A549 (cell line): Measurements from ENCODE around the gene RNF14. TPM values are rescaled to one million over a fixed set of nuclear protein-coding genes. Genes with fewer than 3 reads are reported as not detected.

ENCODE experiments used
- ATAC-seq, 2 experiments: fragments of 200-7000 bp in 1 of 2; fragments of >200 bp in 1 of 2; cut with Nextera tagmentation in 1 of 2; cut with Tn5 transposase in 1 of 2; 3 replicates each; pipeline versions ENCODE4 v1.8.0 to v1.9.1; 2018 to 2020; ENCODE audit warnings: mild to moderate bottlenecking in 1 of 2, moderate library complexity in 1 of 2
- CTCF ChIA-PET: fragments of 300-600 bp; sonication (Branson Sonifier 250); formaldehyde crosslinking; extraction: SDS; loops from one replicate; lab custom pipeline; 2021; ENCODE audit warnings: antibody characterized with exemption, inconsistent platforms; lab: Yijun Ruan, JAX
- POLR2A ChIA-PET: fragments of 350-600 bp; formaldehyde crosslinking; extraction: SDS; loops from one replicate; lab custom pipeline; 2021; ENCODE audit warnings: antibody characterized with exemption, inconsistent platforms; lab: Yijun Ruan, JAX
- DNase-seq, 2 experiments: peaks; one replicate each; pipeline versions ENCODE4 v3.0.0 to v3.0.0-alpha.2; 2011 to 2016; ENCODE audit warnings: low read depth in 1 of 2, low spot score in 1 of 2
- FAIRE-seq: peaks from 2 replicates; lab custom pipeline; 2011; peaks lifted over from hg19 to GRCh38; lab: Jason Lieb, UNC
- H3K27ac ChIP-seq, 2 experiments: fragments of >200 bp; sonication (Bioruptor Twin); formaldehyde crosslinking; 3 replicates each; pipeline ENCODE4 v1.5.1; 2016 to 2017
- H3K4me1 ChIP-seq: fragments of >200 bp; sonication (Bioruptor Twin); formaldehyde crosslinking; 3 replicates; pipeline ENCODE4 v1.6.1; 2016
- H3K4me2 ChIP-seq: fragments of >200 bp; sonication (Bioruptor Twin); formaldehyde crosslinking; 3 replicates; pipeline ENCODE4 v1.6.1; 2016
- H3K4me3 ChIP-seq: fragments of >200 bp; sonication (Bioruptor Twin); formaldehyde crosslinking; 3 replicates; pipeline ENCODE4 v1.5.1; 2016
- H3K9me3 ChIP-seq: fragments of >200 bp; sonication (Bioruptor Twin); formaldehyde crosslinking; 3 replicates; pipeline ENCODE4 v1.6.1; 2016
- BHLHE40 ChIP-seq: IDR thresholded peaks from 2 replicates; pipeline ENCODE4 v1.6.1; 2012; ENCODE audit warnings: low read depth, low read length, inconsistent platforms
- E2F6 ChIP-seq: IDR thresholded peaks from 2 replicates; pipeline ENCODE4 v1.6.1; 2012; ENCODE audit warnings: low read depth, borderline replicate concordance
- EHF ChIP-seq: fragments of 250-450 bp; sonication (Bioruptor Pico); IDR thresholded peaks from 2 replicates; pipeline ENCODE4 v1.5.0; 2020; ENCODE audit warnings: mild to moderate bottlenecking
- ELK1 ChIP-seq: fragments of 150-350 bp; IDR thresholded peaks from 2 replicates; pipeline ENCODE4 v1.6.1; 2014; ENCODE audit warnings: low read depth, mild to moderate bottlenecking, low read length
- FOSL2 ChIP-seq, 2 experiments: fragments of 450-650 bp in 1 of 2; fragments of >200 bp in 1 of 2; sonication (Bioruptor Twin) in 1 of 2; formaldehyde crosslinking; IDR thresholded peaks; 2 replicates each; pipeline versions ENCODE4 v1.5.0 to v1.6.1; 2016 to 2020; ENCODE audit warnings: mild to moderate bottlenecking in 1 of 2, moderate library complexity in 1 of 2
- FOXS1 ChIP-seq: fragments of 250-450 bp; sonication (Bioruptor Pico); IDR thresholded peaks from 2 replicates; pipeline ENCODE4 v1.5.0; 2020; ENCODE audit warnings: mild to moderate bottlenecking, moderate library complexity
- HDAC2 ChIP-seq: fragments of 200-600 bp; sonication (generic); IDR thresholded peaks from 2 replicates; pipeline ENCODE4 v1.6.1; 2016
- HES2 ChIP-seq: fragments of >200 bp; sonication (Bioruptor Twin); formaldehyde crosslinking; IDR thresholded peaks from 2 replicates; pipeline ENCODE4 v1.6.1; 2016
- HEYL ChIP-seq: fragments of 250-450 bp; sonication (Bioruptor Pico); IDR thresholded peaks from 2 replicates; pipeline ENCODE4 v1.8.0; 2021; ENCODE audit warnings: mild to moderate bottlenecking, moderate library complexity
- HMGXB4 ChIP-seq: fragments of 250-450 bp; sonication (Bioruptor Pico); IDR thresholded peaks from 2 replicates; pipeline ENCODE4 v1.5.0; 2021; ENCODE audit warnings: mild to moderate bottlenecking, moderate library complexity, borderline replicate concordance
- HOXA7 ChIP-seq: fragments of 250-450 bp; sonication (Bioruptor Pico); IDR thresholded peaks from 2 replicates; pipeline ENCODE4 v1.5.0; 2020; ENCODE audit warnings: mild to moderate bottlenecking, moderate library complexity
- HOXB13 ChIP-seq: fragments of 250-450 bp; sonication (Bioruptor Pico); IDR thresholded peaks from 2 replicates; pipeline ENCODE4 v1.5.0; 2020; ENCODE audit warnings: low read depth, mild to moderate bottlenecking, moderate library complexity
- SMC3 ChIP-seq: fragments of >200 bp; sonication (Bioruptor Twin); formaldehyde crosslinking; IDR thresholded peaks from 3 replicates; pipeline ENCODE4 v1.6.1; 2018; ENCODE audit warnings: inconsistent platforms
- TFCP2L1 ChIP-seq: fragments of 250-450 bp; sonication (Bioruptor Pico); IDR thresholded peaks from 2 replicates; pipeline ENCODE4 v1.5.0; 2021; ENCODE audit warnings: mild to moderate bottlenecking
- USF2 ChIP-seq: fragments of 450-650 bp; IDR thresholded peaks from 2 replicates; pipeline ENCODE4 v1.6.1; 2014; ENCODE audit warnings: antibody characterized with exemption
- WGBS: methylation state at CpG from one replicate; pipeline ENCODE4 v1.1.6; 2017; ENCODE audit errors: missing lambda C conversion rate; 5-methylcytosine and 5-hydroxymethylcytosine counted together
- polyA plus RNA-seq, 4 experiments: library from polyadenylated mRNA; depleted of rRNA in 3 of 4; stranded (reverse); fragments of >200 nt; fragmentation: RNase III in 1 of 4; extraction: RNeasy Plus Mini Kit Qiagen cat#74134 plus additional on column Dnase treatment in 1 of 4; gene quantifications; 2 replicates in 3 of 4; 3 replicates in 1 of 4; pipeline ENCODE4 v1.2.3, GENCODE V29; 2011 to 2017

The RNF14 gene
- polyA plus RNA-seq, 2 of the 4 experiments (the other 2 are of a cell fraction), result 43.2 to 47.4 TPM

- ChIA-PET POLR2A (interaction anchor here (0.6 to 2.3 kb wide), 13 partner anchors 9 to 1323 kb away, joined by 3 to 19 read pairs (median 5); partner anchors contain the start of genes DELE1, GNPDA1, IK and NDUFA2), CTCF (interaction anchor here (0.8 to 17.2 kb wide), 30 partner anchors 8 to 305 kb away, joined by 3 to 325 read pairs (median 5); partner anchors contain the start of genes GNPDA1 and PCDH12)
- FAIRE-seq (no peak), ATAC-seq (peak; percentile 21 to 33; a peak in 3 of 6 replicates), DNase-seq (peak; percentile 53 to 55)
- no peaks in the 10 kb centered on the region for H3K9me3 ChIP-seq
- peak overlapping the region; percentile 85 for H3K4me3 ChIP-seq
- H3K4me1 ChIP-seq, result peaks cover 25% of the 10 kb centered on the region
- peak overlapping the region; percentile 94 for H3K4me2 ChIP-seq
- WGBS, result 28% methylated on average over 2 of the region's 2 CpGs
- H3K27ac ChIP-seq, result peak overlapping the region; percentile 94 to 96
- no peak for TF ChIP-seq E2F6
- TF ChIP-seq TFCP2L1, result no peak
- TF ChIP-seq EHF (CRISPR knock-in tag), result no peak
- TF ChIP-seq HOXA7 (CRISPR knock-in tag), result 0 out of 2 replicates have a peak, but pooled peaks have one; percentile 64
- TF ChIP-seq SMC3, result no peak
- TF ChIP-seq FOXS1 (CRISPR knock-in tag), result no peak
- no peak for TF ChIP-seq HMGXB4 (CRISPR knock-in tag)
- TF ChIP-seq BHLHE40, result no peak
Observed at GRCh38 chr5:141969783-141970771, 1.2 kb downstream of the RNF14 start.

- TF ChIP-seq HEYL (CRISPR knock-in tag) (no peak), HES2 (no peak), HDAC2 (no peak), HOXB13 (CRISPR knock-in tag) (no peak), ELK1 (no peak), FOSL2 (IDR thresholded peaks at IDR 0.05) (no peak), FOSL2 (CRISPR knock-in tag; IDR thresholded peaks at IDR 0.05) (no peak)
- no peak overlapping the region for H3K27ac ChIP-seq
- H3K4me2 ChIP-seq, result peak overlapping the region; percentile 18; the same call in 1 of the 3 replicates
- no peaks in the 10 kb centered on the region for H3K9me3 ChIP-seq
- ChIA-PET CTCF (interaction anchor here (0.6 to 1.1 kb wide), 2 partner anchors 282 to 313 kb away, joined by 3 to 4 read pairs; no protein-coding TSS in a partner anchor), POLR2A (no interaction called here)
- no peak for DNase-seq
- no peak overlapping the region for H3K4me3 ChIP-seq
- no peak for FAIRE-seq
- H3K4me1 ChIP-seq, result peaks cover 20% of the 10 kb centered on the region
- 30% methylated on average over 1 of the region's 1 CpG for WGBS
- ATAC-seq, result no peak
Observed at GRCh38 chr5:141973871-141974595, 5.1 kb downstream of the RNF14 start.

- Histone ChIP-seq H3K4me3 (no peak overlapping the region), H3K4me2 (no peak overlapping the region), H3K27ac (no peak overlapping the region), H3K4me1 (peaks cover 10% of the 10 kb centered on the region; the same call in 2 of the 3 replicates), H3K9me3 (no peaks in the 10 kb centered on the region)
- DNase-seq, result no peak
- POLR2A ChIA-PET, result interaction anchor here (0.6 kb wide), 1 partner anchor 606 kb away, joined by 4 read pairs; the partner anchor contains the start of gene PCDHGB3
- TF ChIP-seq USF2 (no peak), EHF (CRISPR knock-in tag) (no peak), ELK1 (no peak), FOSL2 (IDR thresholded peaks at IDR 0.05) (no peak), FOSL2 (CRISPR knock-in tag; IDR thresholded peaks at IDR 0.05) (no peak)
- ATAC-seq, result no peak
- no peak for FAIRE-seq
- CTCF ChIA-PET, result interaction anchor here (0.6 to 2.7 kb wide), 12 partner anchors 10 to 311 kb away, joined by 3 to 19 read pairs (median 4); partner anchors contain the start of gene DELE1
- 97% methylated on average over 6 of the region's 6 CpGs for WGBS
Observed at GRCh38 chr5:141976176-141976575, 7.3 kb downstream of the RNF14 start.
